Measurements from ENCODE around the gene ICAM3. TPM values are rescaled to one million over a fixed set of nuclear protein-coding genes. Genes with fewer than 3 reads are reported as not detected.

The ICAM3 gene
- total and polyA plus RNA-seq, 2 experiments from 2014 or later, result 5.2 to 16.8 TPM

DNA sequence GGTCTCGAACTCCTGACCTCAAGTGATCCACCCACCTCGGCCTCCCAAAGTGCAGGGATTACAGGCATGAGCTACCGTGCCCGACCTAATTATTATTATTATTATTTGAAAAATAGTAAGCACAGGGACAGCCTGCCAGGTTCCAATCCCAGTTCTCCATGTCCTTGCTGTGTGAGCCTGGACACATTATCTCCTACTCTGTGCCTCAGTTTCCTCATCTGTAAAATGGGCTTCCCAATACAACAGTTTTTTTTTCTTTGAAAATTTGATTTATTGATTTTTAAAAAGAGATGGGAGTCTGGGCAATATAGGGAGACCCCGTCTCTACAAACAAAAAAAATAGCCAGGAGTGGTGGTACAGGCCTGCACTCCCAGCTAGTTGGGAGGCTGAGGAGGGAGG, 33.1 kb downstream of the ICAM3 start:
- Histone ChIP-seq H3K79me2 (no peaks in the 10 kb centered on the region), H3K36me3 (replicated peaks; ENCODE audit: insufficient read depth, low read depth) (no peaks in the 10 kb centered on the region), H3K4me1 (ENCODE audit: insufficient read depth) (no peaks in the 10 kb centered on the region), H3K4me2 (no peak overlapping the region), H3K27ac (no peak overlapping the region), H2AFZ (no peak overlapping the region), H3K27me3 (no peaks in the 10 kb centered on the region), H3K9me2 (replicated peaks; ENCODE audit: insufficient read depth) (no peaks in the 10 kb centered on the region), H3K4me3 (no peak overlapping the region), H3K9me3 (ENCODE audit: low read depth) (no peaks in the 10 kb centered on the region), H4K20me1 (ENCODE audit: insufficient read depth, poor library complexity, severe bottlenecking) (no peaks in the 10 kb centered on the region)
- DNase-seq (ENCODE audit: low spot score), result no peak
- WGBS (ENCODE audit: low lambda C conversion rate, missing lambda C conversion rate), result 92% methylated on average over 5 of the region's 5 CpGs
- TF ChIP-seq EZH2phosphoT487 (IDR thresholded peaks at IDR 0.05; ENCODE audit: low read depth, severe bottlenecking, unreplicated experiment) (no peak), EZH2 (IDR thresholded peaks at IDR 0.05; ENCODE audit: borderline replicate concordance) (no peak)
- TF ChIP-seq, protein P1, sequence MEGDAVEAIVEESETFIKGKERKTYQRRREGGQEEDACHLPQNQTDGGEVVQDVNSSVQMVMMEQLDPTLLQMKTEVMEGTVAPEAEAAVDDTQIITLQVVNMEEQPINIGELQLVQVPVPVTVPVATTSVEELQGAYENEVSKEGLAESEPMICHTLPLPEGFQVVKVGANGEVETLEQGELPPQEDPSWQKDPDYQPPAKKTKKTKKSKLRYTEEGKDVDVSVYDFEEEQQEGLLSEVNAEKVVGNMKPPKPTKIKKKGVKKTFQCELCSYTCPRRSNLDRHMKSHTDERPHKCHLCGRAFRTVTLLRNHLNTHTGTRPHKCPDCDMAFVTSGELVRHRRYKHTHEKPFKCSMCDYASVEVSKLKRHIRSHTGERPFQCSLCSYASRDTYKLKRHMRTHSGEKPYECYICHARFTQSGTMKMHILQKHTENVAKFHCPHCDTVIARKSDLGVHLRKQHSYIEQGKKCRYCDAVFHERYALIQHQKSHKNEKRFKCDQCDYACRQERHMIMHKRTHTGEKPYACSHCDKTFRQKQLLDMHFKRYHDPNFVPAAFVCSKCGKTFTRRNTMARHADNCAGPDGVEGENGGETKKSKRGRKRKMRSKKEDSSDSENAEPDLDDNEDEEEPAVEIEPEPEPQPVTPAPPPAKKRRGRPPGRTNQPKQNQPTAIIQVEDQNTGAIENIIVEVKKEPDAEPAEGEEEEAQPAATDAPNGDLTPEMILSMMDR (IDR thresholded peaks at IDR 0.05; ENCODE audit: poor library complexity), result no peak

DNA sequence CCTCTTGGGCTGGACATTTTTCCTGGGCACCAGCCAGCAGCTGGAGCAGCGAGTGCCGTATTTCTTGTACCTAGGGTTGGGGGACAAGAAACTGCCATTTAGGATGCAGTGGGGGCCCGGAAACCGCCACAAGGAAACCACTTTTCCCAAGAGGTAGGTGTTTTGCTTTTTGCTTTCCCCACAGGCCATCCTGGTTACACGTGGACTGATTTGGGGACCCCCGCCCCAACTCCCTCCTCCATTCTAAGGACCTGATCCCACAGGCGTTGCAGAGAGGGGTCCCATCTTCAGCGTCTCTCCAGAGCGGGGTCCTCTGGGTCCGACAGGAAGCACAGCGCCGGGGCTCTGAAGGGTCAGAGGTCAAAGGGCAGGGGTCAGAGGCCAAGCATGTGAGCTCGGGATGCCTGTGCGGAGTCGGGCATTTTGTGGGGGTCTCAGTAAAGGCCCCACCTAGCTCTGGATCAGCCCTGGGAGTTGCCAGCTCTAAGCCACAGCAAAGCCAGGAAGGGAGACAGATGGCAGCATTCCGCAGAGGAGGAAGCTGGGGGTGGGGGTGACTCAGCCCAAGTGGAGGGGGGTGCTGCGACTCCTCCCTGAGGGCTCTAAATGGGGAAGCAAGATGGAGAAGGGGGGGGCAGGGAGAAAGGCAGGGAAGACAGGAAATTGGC, 34.2 kb downstream of the ICAM3 start:
- DNase-seq (ENCODE audit: low spot score), result no peak
- Histone ChIP-seq H3K9me3 (ENCODE audit: low read depth) (no peaks in the 10 kb centered on the region), H3K36me3 (replicated peaks; ENCODE audit: insufficient read depth, low read depth) (no peaks in the 10 kb centered on the region), H3K4me1 (ENCODE audit: insufficient read depth) (no peaks in the 10 kb centered on the region), H3K9me2 (replicated peaks; ENCODE audit: insufficient read depth) (no peaks in the 10 kb centered on the region), H3K79me2 (no peaks in the 10 kb centered on the region), H4K20me1 (ENCODE audit: insufficient read depth, poor library complexity, severe bottlenecking) (no peaks in the 10 kb centered on the region), H3K27ac (no peak overlapping the region), H3K27me3 (no peaks in the 10 kb centered on the region), H3K4me3 (no peak overlapping the region), H3K4me2 (no peak overlapping the region), H2AFZ (no peak overlapping the region)
- TF ChIP-seq EZH2 (IDR thresholded peaks at IDR 0.05; ENCODE audit: borderline replicate concordance) (no peak), EZH2phosphoT487 (IDR thresholded peaks at IDR 0.05; ENCODE audit: low read depth, severe bottlenecking, unreplicated experiment) (no peak)
- TF ChIP-seq, protein P1 (IDR thresholded peaks at IDR 0.05; ENCODE audit: poor library complexity), result no peak
- 94% methylated on average over 17 of the region's 17 CpGs for WGBS (ENCODE audit: low lambda C conversion rate, missing lambda C conversion rate)

DNA sequence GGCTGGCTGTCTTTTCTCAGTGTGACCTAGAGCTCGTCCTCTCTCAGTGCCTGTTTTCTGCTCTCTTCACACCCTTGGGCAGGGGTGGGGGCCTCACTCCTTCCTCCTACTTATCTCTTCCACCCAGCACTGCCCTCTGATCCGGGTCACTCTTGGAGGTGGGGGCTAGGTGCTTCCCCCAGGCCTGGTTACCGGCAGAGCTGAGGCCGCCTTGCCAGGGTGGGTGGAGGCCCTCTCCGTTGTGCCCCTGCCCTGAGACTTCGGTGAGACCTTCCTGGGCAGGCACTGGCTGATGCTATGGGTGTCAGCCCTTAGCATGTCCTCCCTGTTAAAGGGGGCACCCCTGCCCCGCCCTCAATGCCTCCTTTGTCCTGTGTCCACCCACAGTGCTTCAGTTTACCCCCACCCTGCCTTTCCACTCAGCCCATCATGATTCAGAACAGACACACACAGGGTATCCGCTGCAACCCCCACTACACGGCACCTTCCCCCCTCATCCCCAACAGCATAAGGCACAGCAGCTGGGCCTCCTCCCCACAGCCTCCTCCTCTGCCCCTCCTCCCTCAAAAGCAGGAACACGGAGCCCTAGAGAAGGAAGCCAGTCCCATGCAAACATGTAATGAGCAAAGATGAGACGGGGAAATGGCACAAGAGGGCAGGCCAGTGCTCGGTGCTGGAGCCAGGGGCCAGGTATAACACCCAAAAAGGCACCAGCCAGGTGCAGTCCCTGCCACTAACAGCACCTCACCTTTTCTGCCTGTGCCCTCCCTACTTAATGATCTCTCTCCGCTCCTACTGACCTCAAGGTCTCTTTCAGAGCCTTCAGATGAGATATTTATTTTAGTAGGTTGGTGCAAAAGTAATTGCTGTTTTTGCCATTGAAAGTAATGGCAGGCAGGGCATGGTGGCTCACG, 39.6 kb downstream of the ICAM3 start:
- Histone ChIP-seq H4K20me1 (ENCODE audit: insufficient read depth, poor library complexity, severe bottlenecking) (no peaks in the 10 kb centered on the region), H3K4me1 (ENCODE audit: insufficient read depth) (peaks cover 9% of the 10 kb centered on the region), H3K27ac (no peak overlapping the region), H2AFZ (no peak overlapping the region), H3K9me2 (replicated peaks; ENCODE audit: insufficient read depth) (no peaks in the 10 kb centered on the region), H3K79me2 (no peaks in the 10 kb centered on the region), H3K9me3 (ENCODE audit: low read depth) (no peaks in the 10 kb centered on the region), H3K27me3 (peaks cover 21% of the 10 kb centered on the region), H3K4me2 (no peak overlapping the region), H3K4me3 (no peak overlapping the region), H3K36me3 (replicated peaks; ENCODE audit: insufficient read depth, low read depth) (no peaks in the 10 kb centered on the region)
- WGBS (ENCODE audit: low lambda C conversion rate, missing lambda C conversion rate), result 70% methylated on average over 14 of the region's 14 CpGs
- no peak for DNase-seq (ENCODE audit: low spot score)
- TF ChIP-seq, protein P1 (IDR thresholded peaks at IDR 0.05; ENCODE audit: poor library complexity), result no peak
- TF ChIP-seq EZH2phosphoT487 (IDR thresholded peaks at IDR 0.05; ENCODE audit: low read depth, severe bottlenecking, unreplicated experiment), result no peak
- no peak for TF ChIP-seq EZH2 (IDR thresholded peaks at IDR 0.05; ENCODE audit: borderline replicate concordance)

Data from hepatocyte (in vitro differentiated cells).